Measurements from ENCODE around the gene WBP2.
A peak's percentile ranks its signal among the peaks of the same experiment; 100 is the strongest.
"Not testable (repeated sequence)": the region's sequence is repeated elsewhere in the genome, so short reads cannot be mapped to it uniquely, and the experiment has no call there.

WBP2 gene

GRCh38 chr17:75859358-75859757 lies 4.2 kb upstream of the WBP2 start:
- DNase-seq; H3K9ac ChIP-seq (ENCODE audit: low read length): not testable (repeated sequence)
- no CpG with 5 or more reads among the region's 10 CpGs for WGBS (ENCODE audit: extremely low coverage, insufficient coverage, insufficient read length)

GRCh38 chr17:75856062-75856756 lies 1.1 kb upstream of the WBP2 start:
- no peak overlapping the region for H2BK12ac ChIP-seq (ENCODE audit: low read length)
- H3K18ac ChIP-seq (ENCODE audit: low read length), result peak overlapping the region; percentile 50
- H3K9me3 ChIP-seq (ENCODE audit: insufficient read depth, low read depth, low read length), result no peaks in the 10 kb centered on the region
- peak overlapping the region; percentile 57 for H3K9ac ChIP-seq (ENCODE audit: low read length)
- no peak for DNase-seq
- no peak overlapping the region for H3K4ac ChIP-seq (ENCODE audit: low read depth, low read length)
- peak overlapping the region; percentile 91 for H2AFZ ChIP-seq (ENCODE audit: insufficient read depth, low read length, poor library complexity)
- H3K27ac ChIP-seq (ENCODE audit: low read depth, low read length), result peak overlapping the region; percentile 35
- H3K27me3 ChIP-seq (ENCODE audit: insufficient read depth, low read length), result no peaks in the 10 kb centered on the region
- peak overlapping the region; percentile 71 for H4K12ac ChIP-seq (ENCODE audit: low read depth, low read length)
- H3K4me3 ChIP-seq (ENCODE audit: low read depth, low read length), result peak overlapping the region; percentile 87
- H2BK120ac ChIP-seq (ENCODE audit: insufficient read depth, low read length, poor library complexity), result peak overlapping the region; percentile 59
- H3K14ac ChIP-seq (ENCODE audit: low read length), result peak overlapping the region; percentile 8
- H3K36me3 ChIP-seq (ENCODE audit: control insufficient read depth in 1 of 2, insufficient read depth in 2 of 2, low read length in 2 of 2), result peaks cover 5% of the 10 kb centered on the region in 2 experiments
- H3K79me1 ChIP-seq (ENCODE audit: low read length), result peaks cover 3% of the 10 kb centered on the region
- H3K4me2 ChIP-seq (ENCODE audit: low read length), result peak overlapping the region; percentile 81
- H4K8ac ChIP-seq (ENCODE audit: low read depth, low read length), result peak overlapping the region; percentile 80
- peak overlapping the region; percentile 79 for H4K91ac ChIP-seq (ENCODE audit: low read depth, low read length)
- peaks cover 5 to 14% of the 10 kb centered on the region in 2 experiments for H3K4me1 ChIP-seq (ENCODE audit: control insufficient read depth in 1 of 2, insufficient read depth in 2 of 2, low read length in 2 of 2)
- H3K23ac ChIP-seq (ENCODE audit: low read length), result no peak overlapping the region
- H3K79me2 ChIP-seq (ENCODE audit: control insufficient read depth, insufficient read depth, low read length, poor library complexity), result peaks cover 3% of the 10 kb centered on the region
- peak overlapping the region; percentile 5 for H2BK5ac ChIP-seq (ENCODE audit: low read depth, low read length, poor library complexity)
- no peak overlapping the region for H2AK5ac ChIP-seq (ENCODE audit: low read length)
- no CpG with 5 or more reads among the region's 24 CpGs for WGBS (ENCODE audit: extremely low coverage, insufficient coverage, insufficient read length)

More at GRCh38 chr17:75859358-75859757, 4.2 kb upstream of the WBP2 start:
- H3K14ac ChIP-seq (ENCODE audit: low read length); H3K27ac ChIP-seq (ENCODE audit: low read depth, low read length); H3K79me1 ChIP-seq (ENCODE audit: low read length); H3K4me3 ChIP-seq (ENCODE audit: low read depth, low read length); H2BK120ac ChIP-seq (ENCODE audit: insufficient read depth, low read length, poor library complexity); H4K12ac ChIP-seq (ENCODE audit: low read depth, low read length); H3K36me3 ChIP-seq (ENCODE audit: control insufficient read depth in 1 of 2, insufficient read depth in 2 of 2, low read length in 2 of 2); H4K91ac ChIP-seq (ENCODE audit: low read depth, low read length); H3K18ac ChIP-seq (ENCODE audit: low read length); H3K79me2 ChIP-seq (ENCODE audit: control insufficient read depth, insufficient read depth, low read length, poor library complexity); H3K4ac ChIP-seq (ENCODE audit: low read depth, low read length); H2AK5ac ChIP-seq (ENCODE audit: low read length); H2BK12ac ChIP-seq (ENCODE audit: low read length); H4K8ac ChIP-seq (ENCODE audit: low read depth, low read length); H2BK5ac ChIP-seq (ENCODE audit: low read depth, low read length, poor library complexity); H2AFZ ChIP-seq (ENCODE audit: insufficient read depth, low read length, poor library complexity); H3K4me1 ChIP-seq (ENCODE audit: control insufficient read depth in 1 of 2, insufficient read depth in 2 of 2, low read length in 2 of 2); H3K27me3 ChIP-seq (ENCODE audit: insufficient read depth, low read length); H3K23ac ChIP-seq (ENCODE audit: low read length); H3K9me3 ChIP-seq (ENCODE audit: insufficient read depth, low read depth, low read length); H3K4me2 ChIP-seq (ENCODE audit: low read length): not testable (repeated sequence)

GRCh38 chr17:75854881-75855309 lies 240 bp downstream of the WBP2 start:
- H2BK5ac ChIP-seq (ENCODE audit: low read depth, low read length, poor library complexity), result peak overlapping the region; percentile 24
- no peak overlapping the region for H3K23ac ChIP-seq (ENCODE audit: low read length)
- no peaks in the 10 kb centered on the region for H3K9me3 ChIP-seq (ENCODE audit: insufficient read depth, low read depth, low read length)
- peak overlapping the region; percentile 52 for H2BK120ac ChIP-seq (ENCODE audit: insufficient read depth, low read length, poor library complexity)
- peak overlapping the region; percentile 25 for H3K14ac ChIP-seq (ENCODE audit: low read length)
- H3K9ac ChIP-seq (ENCODE audit: low read length), result no peak overlapping the region
- H3K4me3 ChIP-seq (ENCODE audit: low read depth, low read length), result peak overlapping the region; percentile 76
- H3K18ac ChIP-seq (ENCODE audit: low read length), result no peak overlapping the region
- peak overlapping the region; percentile 73 for H3K4me2 ChIP-seq (ENCODE audit: low read length)
- H3K27ac ChIP-seq (ENCODE audit: low read depth, low read length), result peak overlapping the region; percentile 21
- WGBS (ENCODE audit: extremely low coverage, insufficient coverage, insufficient read length), result no CpG with 5 or more reads among the region's 19 CpGs
- H3K79me1 ChIP-seq (ENCODE audit: low read length), result peaks cover 3% of the 10 kb centered on the region
- H3K27me3 ChIP-seq (ENCODE audit: insufficient read depth, low read length), result no peaks in the 10 kb centered on the region
- H3K4me1 ChIP-seq (ENCODE audit: control insufficient read depth in 1 of 2, insufficient read depth in 2 of 2, low read length in 2 of 2), result peaks cover 5 to 14% of the 10 kb centered on the region in 2 experiments
- no peak overlapping the region for H2BK12ac ChIP-seq (ENCODE audit: low read length)
- peak overlapping the region; percentile 40 for H4K8ac ChIP-seq (ENCODE audit: low read depth, low read length)
- no peak overlapping the region for H3K4ac ChIP-seq (ENCODE audit: low read depth, low read length)
- H4K91ac ChIP-seq (ENCODE audit: low read depth, low read length), result no peak overlapping the region
- H3K36me3 ChIP-seq (ENCODE audit: control insufficient read depth in 1 of 2, insufficient read depth in 2 of 2, low read length in 2 of 2), result peaks cover 14 to 15% of the 10 kb centered on the region in 2 experiments
- peak overlapping the region; percentile 36 for H2AK5ac ChIP-seq (ENCODE audit: low read length)
- H4K12ac ChIP-seq (ENCODE audit: low read depth, low read length), result no peak overlapping the region
- no peak overlapping the region for H2AFZ ChIP-seq (ENCODE audit: insufficient read depth, low read length, poor library complexity)
- peaks cover 3% of the 10 kb centered on the region for H3K79me2 ChIP-seq (ENCODE audit: control insufficient read depth, insufficient read depth, low read length, poor library complexity)
- no peak for DNase-seq

- peaks cover 21% of the 10 kb centered on the region in 2 experiments for H3K36me3 ChIP-seq (ENCODE audit: control insufficient read depth in 1 of 2, insufficient read depth in 2 of 2, low read length in 2 of 2)
- WGBS (ENCODE audit: extremely low coverage, insufficient coverage, insufficient read length), result no CpG with 5 or more reads among the region's 7 CpGs
These were observed 910 bp downstream of the WBP2 start for GRCh38 chr17:75854101-75854748.

More at GRCh38 chr17:75854101-75854748, 910 bp downstream of the WBP2 start:
- H3K27me3 ChIP-seq (ENCODE audit: insufficient read depth, low read length), result no peaks in the 10 kb centered on the region
- H3K9ac ChIP-seq (ENCODE audit: low read length), result no peak overlapping the region
- H3K27ac ChIP-seq (ENCODE audit: low read depth, low read length), result peak overlapping the region; percentile 21
- H2AK5ac ChIP-seq (ENCODE audit: low read length), result peak overlapping the region; percentile 22
- peaks cover 5 to 14% of the 10 kb centered on the region in 2 experiments for H3K4me1 ChIP-seq (ENCODE audit: control insufficient read depth in 1 of 2, insufficient read depth in 2 of 2, low read length in 2 of 2)
- peak; percentile 89 to 95 for DNase-seq
- peaks cover 3% of the 10 kb centered on the region for H3K79me2 ChIP-seq (ENCODE audit: control insufficient read depth, insufficient read depth, low read length, poor library complexity)
- H3K9me3 ChIP-seq (ENCODE audit: insufficient read depth, low read depth, low read length), result no peaks in the 10 kb centered on the region
- H4K12ac ChIP-seq (ENCODE audit: low read depth, low read length), result no peak overlapping the region
- H3K23ac ChIP-seq (ENCODE audit: low read length), result no peak overlapping the region
- H3K14ac ChIP-seq (ENCODE audit: low read length), result no peak overlapping the region
- H4K8ac ChIP-seq (ENCODE audit: low read depth, low read length), result peak overlapping the region; percentile 13
- peaks cover 3% of the 10 kb centered on the region for H3K79me1 ChIP-seq (ENCODE audit: low read length)
- H3K4me3 ChIP-seq (ENCODE audit: low read depth, low read length), result no peak overlapping the region
- peak overlapping the region; percentile 45 for H4K91ac ChIP-seq (ENCODE audit: low read depth, low read length)
- no peak overlapping the region for H3K18ac ChIP-seq (ENCODE audit: low read length)
- H2BK120ac ChIP-seq (ENCODE audit: insufficient read depth, low read length, poor library complexity), result no peak overlapping the region
- H2BK5ac ChIP-seq (ENCODE audit: low read depth, low read length, poor library complexity), result peak overlapping the region; percentile 13
- peak overlapping the region; percentile 36 for H2BK12ac ChIP-seq (ENCODE audit: low read length)
- H2AFZ ChIP-seq (ENCODE audit: insufficient read depth, low read length, poor library complexity), result no peak overlapping the region
- peak overlapping the region; percentile 73 for H3K4me2 ChIP-seq (ENCODE audit: low read length)
- peak overlapping the region; percentile 16 for H3K4ac ChIP-seq (ENCODE audit: low read depth, low read length)
